H9 (cell line): ENCODE results near the gene FAM43A. TPM values are rescaled to one million over a fixed set of nuclear protein-coding genes. Genes with fewer than 3 reads are reported as not detected.

ENCODE experiments used
- DNase-seq: peaks from one replicate; pipeline ENCODE4 v3.0.0-alpha.2; 2017
- H2AFZ ChIP-seq: one replicate; pipeline ENCODE4 v1.6.1; 2013; ENCODE audit warnings: mild to moderate bottlenecking, low read length, control low read depth, moderate library complexity
- H2AK5ac ChIP-seq: 2 replicates; pipeline ENCODE4 v1.6.1; 2013; ENCODE audit warnings: low read length, control low read depth, mixed read lengths; ENCODE audit not compliant: insufficient read length
- H2BK120ac ChIP-seq: one replicate; pipeline ENCODE4 v1.6.1; 2013; ENCODE audit warnings: low read depth, mild to moderate bottlenecking, low read length, control low read depth, inconsistent platforms; ENCODE audit not compliant: poor library complexity, severe bottlenecking
- H2BK12ac ChIP-seq: 2 replicates; pipeline ENCODE4 v1.6.1; 2013; ENCODE audit warnings: low read length, control low read depth, mixed read lengths, low read depth; ENCODE audit not compliant: insufficient read length
- H2BK15ac ChIP-seq: 2 replicates; pipeline ENCODE4 v1.6.1; 2013; ENCODE audit warnings: low read depth, low read length, control low read depth
- H2BK20ac ChIP-seq: one replicate; pipeline ENCODE4 v1.6.1; 2013; ENCODE audit warnings: low read depth, mild to moderate bottlenecking, low read length, control low read depth, inconsistent platforms; ENCODE audit not compliant: poor library complexity, severe bottlenecking
- H2BK5ac ChIP-seq: 2 replicates; pipeline ENCODE4 v1.6.1; 2013; ENCODE audit warnings: low read length, control low read depth, mixed read lengths; ENCODE audit not compliant: insufficient read length
- H3K14ac ChIP-seq: 2 replicates; pipeline ENCODE4 v1.6.1; 2013; ENCODE audit warnings: low read length, control low read depth; ENCODE audit not compliant: insufficient read depth
- H3K18ac ChIP-seq: 2 replicates; pipeline ENCODE4 v1.6.1; 2013; ENCODE audit warnings: low read depth, mild to moderate bottlenecking, mixed read lengths, low read length, control low read depth; ENCODE audit not compliant: insufficient read length
- H3K23ac ChIP-seq: 2 replicates; pipeline ENCODE4 v1.6.1; 2013; ENCODE audit warnings: low read length, control low read depth, mixed read lengths, low read depth; ENCODE audit not compliant: insufficient read length
- H3K23me2 ChIP-seq: 2 replicates; pipeline ENCODE4 v1.6.1; 2013; ENCODE audit warnings: low read depth, mild to moderate bottlenecking, mixed read lengths, low read length, control low read depth; ENCODE audit not compliant: insufficient read length, poor library complexity, severe bottlenecking
- H3K27ac ChIP-seq: 2 replicates; pipeline ENCODE4 v1.5.1; 2013; ENCODE audit warnings: low read length, control low read depth, mixed read lengths, low read depth; ENCODE audit not compliant: insufficient read length
- H3K27me3 ChIP-seq: 2 replicates; pipeline ENCODE4 v1.6.1; 2013; ENCODE audit warnings: low read length, control low read depth, inconsistent platforms; ENCODE audit not compliant: insufficient read depth
- H3K4ac ChIP-seq: 2 replicates; pipeline ENCODE4 v1.6.1; 2013; ENCODE audit warnings: low read depth, mild to moderate bottlenecking, control low read depth, inconsistent platforms, low read length, moderate library complexity
- H3K4me1 ChIP-seq: 2 replicates; pipeline ENCODE4 v1.6.1; 2013; ENCODE audit warnings: low read length, control low read depth, inconsistent platforms; ENCODE audit not compliant: insufficient read depth
- H3K4me2 ChIP-seq: 2 replicates; pipeline ENCODE4 v1.6.1; 2013; ENCODE audit warnings: low read length, control low read depth, mixed read lengths; ENCODE audit not compliant: insufficient read length, insufficient read depth
- H3K56ac ChIP-seq: 2 replicates; pipeline ENCODE4 v1.6.1; 2013; ENCODE audit warnings: low read depth, mild to moderate bottlenecking, mixed read lengths, low read length, control low read depth; ENCODE audit not compliant: insufficient read length
- H3K79me1 ChIP-seq: 2 replicates; pipeline ENCODE4 v1.6.1; 2013; ENCODE audit warnings: low read depth, mild to moderate bottlenecking, moderate library complexity, low read length, control low read depth, inconsistent platforms; ENCODE audit not compliant: insufficient read depth, poor library complexity, severe bottlenecking
- H3K79me2 ChIP-seq: 2 replicates; pipeline ENCODE4 v1.6.1; 2013; ENCODE audit warnings: low read length, control low read depth, inconsistent platforms; ENCODE audit not compliant: insufficient read depth
- H3K9ac ChIP-seq: 2 replicates; pipeline ENCODE4 v1.6.1; 2013; ENCODE audit warnings: low read length, control low read depth, mixed read lengths; ENCODE audit not compliant: insufficient read length; ENCODE audit errors: extremely low read depth
- H3K9me3 ChIP-seq: one replicate; pipeline ENCODE4 v1.6.1; 2013; ENCODE audit warnings: low read depth, low read length, inconsistent platforms; ENCODE audit not compliant: control insufficient read depth
- H3T11ph ChIP-seq: one replicate; pipeline ENCODE4 v1.6.1; 2013; ENCODE audit warnings: mild to moderate bottlenecking, low read length, control low read depth, inconsistent platforms
- H4K20me1 ChIP-seq: one replicate; pipeline ENCODE4 v1.6.1; 2013; ENCODE audit not compliant: control insufficient read depth, insufficient read length, insufficient read depth
- H4K5ac ChIP-seq: 2 replicates; pipeline ENCODE4 v1.6.1; 2013; ENCODE audit warnings: low read depth, mild to moderate bottlenecking, mixed read lengths, low read length, control low read depth; ENCODE audit not compliant: insufficient read length
- H4K8ac ChIP-seq: replicated peaks from 2 replicates; pipeline ENCODE4 v1.6.1; 2013; ENCODE audit warnings: low read length, control low read depth, mixed read lengths, low read depth; ENCODE audit not compliant: insufficient read length
- H4K91ac ChIP-seq: 2 replicates; pipeline ENCODE4 v1.6.1; 2013; ENCODE audit warnings: low read depth, mild to moderate bottlenecking, moderate library complexity, mixed read lengths, low read length, control low read depth; ENCODE audit not compliant: insufficient read length
- H3K27ac Mint-ChIP-seq, 3 experiments: 2 replicates in 2 of 3; 3 replicates in 1 of 3; pipeline ENCODE4 v1.8.0; 2020 to 2021; ENCODE audit warnings: mixed read lengths in 3 of 3, mild to moderate bottlenecking in 1 of 3, moderate library complexity in 1 of 3
- H3K27me3 Mint-ChIP-seq: 2 replicates; pipeline ENCODE4 v1.8.0; 2021; ENCODE audit warnings: low read depth, mild to moderate bottlenecking, moderate library complexity, mixed read lengths
- H3K36me3 Mint-ChIP-seq, 3 experiments: 2 replicates in 2 of 3; 3 replicates in 1 of 3; pipeline ENCODE4 v1.8.0; 2020 to 2021; ENCODE audit warnings: low read depth in 3 of 3, mixed read lengths in 3 of 3; ENCODE audit not compliant: insufficient read depth in 1 of 3
- H3K4me1 Mint-ChIP-seq, 2 experiments: 2 replicates each; pipeline ENCODE4 v1.8.0; 2020; ENCODE audit warnings: mixed read lengths in 2 of 2
- H3K4me3 Mint-ChIP-seq, 2 experiments: 2 replicates in 1 of 2; 3 replicates in 1 of 2; pipeline ENCODE4 v1.8.0; 2020 to 2021; ENCODE audit warnings: mild to moderate bottlenecking in 2 of 2, mixed read lengths in 2 of 2, moderate library complexity in 1 of 2
- H3K9me3 Mint-ChIP-seq, 2 experiments: 2 replicates in 1 of 2; 3 replicates in 1 of 2; pipeline ENCODE4 v1.8.0; 2020; ENCODE audit warnings: mild to moderate bottlenecking in 2 of 2, mixed read lengths in 2 of 2, moderate library complexity in 1 of 2
- CTCF ChIP-seq: fragments of 200-600 bp; sonication (generic); conservative IDR thresholded peaks from 3 replicates; pipeline ENCODE4 v1.8.0; 2021; ENCODE audit warnings: antibody characterized with exemption, mild to moderate bottlenecking
- WGBS: extraction: QIAGEN DNeasy Blood & Tissue Kit; methylation state at CpG from one replicate; pipeline ENCODE4 v1.1.7; 2013; ENCODE audit warnings: missing lambda C conversion rate, low lambda C conversion rate, mixed read lengths; ENCODE audit not compliant: insufficient read length; ENCODE audit errors: extremely low coverage; 5-methylcytosine and 5-hydroxymethylcytosine counted together
- total RNA-seq: library from RNA; stranded (reverse); gene quantifications from 2 replicates; pipeline ENCODE4 v1.2.1, GENCODE V29; 2021

The FAM43A gene
- total RNA-seq, 1 experiment from 2014 or later, result 2.7 TPM

- Mint-ChIP-seq H3K4me3 (no peak overlapping the region), H3K4me1 (peaks cover 28 to 41% of the 10 kb centered on the region in 2 experiments), H3K9me3 (no peaks in the 10 kb centered on the region; a peak in 2 of 5 replicates), H3K36me3 (0 out of 7 replicates have a peak, but pooled peaks cover 0 to 2% (median 0%) of the 10 kb centered on the region in 3 experiments), H3K27ac (no peak overlapping the region), H3K27me3 (peaks cover 30% of the 10 kb centered on the region)
- H3K4ac ChIP-seq, result no peak overlapping the region
- H4K5ac ChIP-seq, result no peak overlapping the region
- no peaks in the 10 kb centered on the region for H3K79me2 ChIP-seq
- peaks cover 14% of the 10 kb centered on the region; the same call in 1 of the 2 replicates for H3K27me3 ChIP-seq
- H3T11ph ChIP-seq, result no peak overlapping the region
- no peak overlapping the region for H2AFZ ChIP-seq
- H3K79me1 ChIP-seq, result no peaks in the 10 kb centered on the region
- no peak overlapping the region for H3K4me2 ChIP-seq
- no peak overlapping the region for H3K9ac ChIP-seq
- peaks cover 25% of the 10 kb centered on the region for H3K23me2 ChIP-seq
- no peak for DNase-seq
- no peak overlapping the region for H2BK5ac ChIP-seq
- H3K27ac ChIP-seq, result no peak overlapping the region
- H2AK5ac ChIP-seq, result no peak overlapping the region
- H2BK15ac ChIP-seq, result no peak overlapping the region
- no peaks in the 10 kb centered on the region for H3K9me3 ChIP-seq
- WGBS, result no CpG with 5 or more reads among the region's 8 CpGs
- no peak overlapping the region for H4K91ac ChIP-seq
- no peak overlapping the region for H4K8ac ChIP-seq
- H3K18ac ChIP-seq, result no peak overlapping the region
- no peak overlapping the region for H2BK12ac ChIP-seq
- H2BK120ac ChIP-seq, result no peak overlapping the region
- H3K4me1 ChIP-seq, result peaks cover 3% of the 10 kb centered on the region; the same call in 1 of the 2 replicates
- no peak overlapping the region for H3K14ac ChIP-seq
- no peak for TF ChIP-seq CTCF
- H4K20me1 ChIP-seq, result no peaks in the 10 kb centered on the region
- no peak overlapping the region for H3K56ac ChIP-seq
- no peak overlapping the region for H2BK20ac ChIP-seq
- no peak overlapping the region for H3K23ac ChIP-seq
Measured at GRCh38 chr3:194690501-194691372, 5.1 kb downstream of the FAM43A start.
